ENCODE results near the gene SPINK5.
"Not testable (repeated sequence)": the region's sequence is repeated elsewhere in the genome, so short reads cannot be mapped to it uniquely, and the experiment has no call there.

Gene SPINK5

DNA sequence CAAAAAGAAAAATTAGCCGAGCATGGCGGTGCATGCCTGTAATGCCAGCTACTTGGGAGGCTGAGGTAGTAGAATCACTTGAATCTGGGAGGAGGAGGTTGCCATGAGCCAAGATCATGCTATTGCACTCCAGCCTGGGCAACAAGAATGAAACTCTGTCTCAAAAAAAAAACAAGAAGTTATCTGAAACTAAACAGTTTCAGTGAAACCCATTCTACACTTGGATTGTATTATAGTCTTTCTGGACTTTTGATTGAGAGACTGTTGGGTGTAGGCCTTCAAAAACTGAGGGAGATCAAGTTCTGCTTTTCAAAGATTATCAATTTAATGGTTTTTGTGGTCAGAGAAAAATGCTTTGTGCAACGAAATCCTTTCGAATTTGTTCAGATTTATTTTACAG, 34.6 kb upstream of the SPINK5 start:
- H3K36me3 ChIP-seq (ENCODE audit: control insufficient read depth, insufficient read depth, low read length) = no peaks in the 10 kb centered on the region
- H3K4me3 ChIP-seq (ENCODE audit: low read depth, low read length) = no peak overlapping the region
- H3K79me2 ChIP-seq = no peaks in the 10 kb centered on the region
- TF ChIP-seq CTCF (IDR thresholded peaks at IDR 0.05) = no peak
- H3K4me2 ChIP-seq (ENCODE audit: low read length) = no peak overlapping the region
- H3K9me3 ChIP-seq (ENCODE audit: control insufficient read depth, low read length) = no peaks in the 10 kb centered on the region
- no peak overlapping the region for H3K9ac ChIP-seq
- H3K4me1 ChIP-seq = no peaks in the 10 kb centered on the region
- no peak overlapping the region for H2AFZ ChIP-seq
- no peaks in the 10 kb centered on the region for H3K27me3 ChIP-seq (ENCODE audit: control insufficient read depth, insufficient read depth, low read length)
- no peak overlapping the region for H3K27ac ChIP-seq

DNA sequence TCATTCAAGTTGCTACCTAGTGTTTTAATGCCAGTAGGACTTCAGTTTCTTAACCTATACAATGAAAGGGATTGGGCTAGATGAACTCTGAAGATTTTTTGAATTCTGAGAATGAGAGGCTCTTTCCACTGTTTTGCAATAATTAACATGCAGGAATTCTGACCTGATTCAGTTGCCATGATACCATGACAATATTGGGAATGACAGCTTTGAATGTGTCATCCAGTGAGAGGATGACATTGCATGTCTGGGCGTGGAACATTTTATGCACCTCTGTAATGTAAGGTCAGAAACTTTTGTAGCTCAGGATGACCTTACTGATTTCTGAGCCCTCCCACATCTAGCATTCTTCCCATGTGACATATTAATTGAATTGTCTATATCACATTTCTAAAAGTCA, 30.6 kb upstream of the SPINK5 start:
- Histone ChIP-seq H3K36me3 (ENCODE audit: control insufficient read depth, insufficient read depth, low read length) (no peaks in the 10 kb centered on the region), H3K27ac (no peak overlapping the region), H3K4me2 (ENCODE audit: low read length) (no peak overlapping the region), H3K79me2 (no peaks in the 10 kb centered on the region), H2AFZ (no peak overlapping the region), H3K9ac (no peak overlapping the region), H3K4me1 (no peaks in the 10 kb centered on the region), H3K9me3 (ENCODE audit: control insufficient read depth, low read length) (no peaks in the 10 kb centered on the region), H3K4me3 (ENCODE audit: low read depth, low read length) (no peak overlapping the region), H3K27me3 (ENCODE audit: control insufficient read depth, insufficient read depth, low read length) (no peaks in the 10 kb centered on the region)
- no peak for TF ChIP-seq CTCF (IDR thresholded peaks at IDR 0.05)

DNA sequence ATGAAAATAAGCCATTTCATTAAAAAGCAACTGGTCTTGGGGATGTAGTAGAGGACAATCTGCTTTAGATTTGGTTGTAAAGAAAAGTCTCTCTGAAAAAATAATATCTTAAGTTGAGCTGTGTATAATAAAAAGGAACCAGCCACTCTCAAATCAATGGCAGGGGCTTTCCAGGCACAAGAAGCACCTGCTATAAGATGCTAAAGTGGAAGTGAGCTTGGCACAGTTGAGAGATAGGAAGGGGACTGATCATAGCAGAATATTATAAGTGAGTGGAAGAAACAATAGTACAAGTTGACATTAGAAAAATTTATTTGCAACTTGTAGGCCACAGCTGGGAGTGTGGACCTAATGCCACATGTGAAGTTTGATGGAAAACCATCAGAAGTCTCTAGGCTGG, 28.1 kb upstream of the SPINK5 start:
- no peak for TF ChIP-seq CTCF (IDR thresholded peaks at IDR 0.05)
- H2AFZ ChIP-seq = no peak overlapping the region
- no peak overlapping the region for H3K4me2 ChIP-seq (ENCODE audit: low read length)
- no peaks in the 10 kb centered on the region for H3K9me3 ChIP-seq (ENCODE audit: control insufficient read depth, low read length)
- H3K9ac ChIP-seq = no peak overlapping the region
- no peaks in the 10 kb centered on the region for H3K4me1 ChIP-seq
- H3K36me3 ChIP-seq (ENCODE audit: control insufficient read depth, insufficient read depth, low read length) = no peaks in the 10 kb centered on the region
- H3K27me3 ChIP-seq (ENCODE audit: control insufficient read depth, insufficient read depth, low read length) = no peaks in the 10 kb centered on the region
- H3K79me2 ChIP-seq = no peaks in the 10 kb centered on the region
- H3K4me3 ChIP-seq (ENCODE audit: low read depth, low read length) = no peak overlapping the region
- H3K27ac ChIP-seq = no peak overlapping the region

GRCh38 chr5:148042881-148043280, 20.9 kb upstream of the SPINK5 start:
- Histone ChIP-seq H3K4me1 (no peaks in the 10 kb centered on the region), H3K27ac (no peak overlapping the region), H2AFZ (no peak overlapping the region), H3K4me2 (ENCODE audit: low read length) (no peak overlapping the region), H3K79me2 (no peaks in the 10 kb centered on the region), H3K4me3 (ENCODE audit: low read depth, low read length) (no peak overlapping the region), H3K36me3 (ENCODE audit: control insufficient read depth, insufficient read depth, low read length) (no peaks in the 10 kb centered on the region), H3K9ac (no peak overlapping the region), H3K27me3 (ENCODE audit: control insufficient read depth, insufficient read depth, low read length) (no peaks in the 10 kb centered on the region), H3K9me3 (ENCODE audit: control insufficient read depth, low read length) (no peaks in the 10 kb centered on the region)
- TF ChIP-seq CTCF (IDR thresholded peaks at IDR 0.05) = no peak

GRCh38 chr5:148043705-148044104, 20.1 kb upstream of the SPINK5 start:
- Histone ChIP-seq H3K4me2 (ENCODE audit: low read length) (no peak overlapping the region), H3K9ac (no peak overlapping the region), H2AFZ (no peak overlapping the region), H3K36me3 (ENCODE audit: control insufficient read depth, insufficient read depth, low read length) (no peaks in the 10 kb centered on the region), H3K27ac (no peak overlapping the region), H3K9me3 (ENCODE audit: control insufficient read depth, low read length) (no peaks in the 10 kb centered on the region), H3K4me3 (ENCODE audit: low read depth, low read length) (no peak overlapping the region), H3K27me3 (ENCODE audit: control insufficient read depth, insufficient read depth, low read length) (no peaks in the 10 kb centered on the region), H3K4me1 (no peaks in the 10 kb centered on the region), H3K79me2 (no peaks in the 10 kb centered on the region)
- TF ChIP-seq CTCF (IDR thresholded peaks at IDR 0.05) = no peak

GRCh38 chr5:148055160-148055559, 8.6 kb upstream of the SPINK5 start:
- not testable (repeated sequence) for H3K36me3 ChIP-seq (ENCODE audit: control insufficient read depth, insufficient read depth, low read length); H3K9me3 ChIP-seq (ENCODE audit: control insufficient read depth, low read length); H3K79me2 ChIP-seq; H3K27me3 ChIP-seq (ENCODE audit: control insufficient read depth, insufficient read depth, low read length); H3K4me3 ChIP-seq (ENCODE audit: low read depth, low read length); H3K27ac ChIP-seq; H3K9ac ChIP-seq; H3K4me2 ChIP-seq (ENCODE audit: low read length); H2AFZ ChIP-seq; H3K4me1 ChIP-seq

Data from parathyroid adenoma (tissue), 2 donors.